Mammary epithelial cell (primary cell): ENCODE measurements around the gene TUSC2.
"Not testable (repeated sequence)": the region's sequence is repeated elsewhere in the genome, so short reads cannot be mapped to it uniquely, and the experiment has no call there.

Source experiments
- CTCF ChIP-seq, 2 donors: IDR thresholded peaks in 1 of 2; conservative IDR thresholded peaks in 1 of 2; 2 replicates each; pipeline ENCODE4 v1.5.1; 2011 to 2012; ENCODE audit warnings: inconsistent platforms in 2 of 2, low read length in 2 of 2, mild to moderate bottlenecking in 2 of 2, control low read depth in 1 of 2, low read depth in 1 of 2; ENCODE audit not compliant: insufficient read depth in 1 of 2; ENCODE audit errors: extremely low read depth in 1 of 2
- EZH2 ChIP-seq: IDR thresholded peaks from 2 replicates; pipeline ENCODE4 v1.6.1; 2012; ENCODE audit warnings: low read length, inconsistent platforms, borderline replicate concordance

GRCh38 chr3:50312041-50312440, 16.0 kb downstream of the TUSC2 start:
- TF ChIP-seq CTCF (conservative IDR thresholded peaks at IDR 0.05 in 1 of 2, IDR thresholded peaks at IDR 0.05 in 1 of 2; ENCODE audit: extremely low read depth in 1 of 2, insufficient read depth in 1 of 2, low read depth in 1 of 2, low read length in 2 of 2); EZH2: not testable (repeated sequence)
